ENCODE data around the gene CLGN.
A peak's percentile ranks its signal among the peaks of the same experiment; 100 is the strongest.
"Not testable (repeated sequence)": the region's sequence is repeated elsewhere in the genome, so short reads cannot be mapped to it uniquely, and the experiment has no call there.

CLGN gene, protein sequence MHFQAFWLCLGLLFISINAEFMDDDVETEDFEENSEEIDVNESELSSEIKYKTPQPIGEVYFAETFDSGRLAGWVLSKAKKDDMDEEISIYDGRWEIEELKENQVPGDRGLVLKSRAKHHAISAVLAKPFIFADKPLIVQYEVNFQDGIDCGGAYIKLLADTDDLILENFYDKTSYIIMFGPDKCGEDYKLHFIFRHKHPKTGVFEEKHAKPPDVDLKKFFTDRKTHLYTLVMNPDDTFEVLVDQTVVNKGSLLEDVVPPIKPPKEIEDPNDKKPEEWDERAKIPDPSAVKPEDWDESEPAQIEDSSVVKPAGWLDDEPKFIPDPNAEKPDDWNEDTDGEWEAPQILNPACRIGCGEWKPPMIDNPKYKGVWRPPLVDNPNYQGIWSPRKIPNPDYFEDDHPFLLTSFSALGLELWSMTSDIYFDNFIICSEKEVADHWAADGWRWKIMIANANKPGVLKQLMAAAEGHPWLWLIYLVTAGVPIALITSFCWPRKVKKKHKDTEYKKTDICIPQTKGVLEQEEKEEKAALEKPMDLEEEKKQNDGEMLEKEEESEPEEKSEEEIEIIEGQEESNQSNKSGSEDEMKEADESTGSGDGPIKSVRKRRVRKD
- total RNA-seq, result 0.04 to 0.12 reads per million in 2 experiments

- peak; percentile 1 for DNase-seq (ENCODE audit: low read depth)
These were observed at the start of gene CLGN for GRCh38 chr4:140427106-140427918. TSS of gene CLGN (minus strand) at chr4:140427648. CDS start at chr4:140413078, 14,570 bp downstream.

- no peak for DNase-seq (ENCODE audit: low read depth)
These were observed 44.7 kb upstream of the CLGN start for GRCh38 chr4:140472156-140472555.

- DNase-seq (ENCODE audit: low read depth), result no peak
These were observed 42.6 kb upstream of the CLGN start for GRCh38 chr4:140469791-140470733.

GRCh38 chr4:140466146-140466545, 38.7 kb upstream of the CLGN start:
- no peak for DNase-seq (ENCODE audit: low read depth)

DNA sequence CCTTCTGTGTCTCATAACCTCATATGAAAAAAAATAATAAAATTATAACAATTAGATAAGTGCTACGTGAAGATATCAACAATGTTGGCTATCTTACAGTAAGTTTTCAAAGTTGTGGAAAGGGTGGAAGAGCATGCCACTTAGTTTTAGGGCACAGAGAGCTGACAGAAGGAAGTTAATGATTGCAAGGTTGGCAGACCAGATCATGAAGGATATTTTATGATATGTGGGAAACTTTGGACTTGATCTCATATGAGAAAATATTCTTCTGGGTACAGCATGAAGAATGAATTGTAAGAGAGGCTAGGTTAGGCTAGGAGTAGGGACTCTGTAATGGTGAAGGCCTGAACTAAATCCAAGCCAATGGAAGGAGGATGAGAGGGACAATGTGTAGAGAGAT, 36.2 kb upstream of the CLGN start:
- no peak for DNase-seq (ENCODE audit: low read depth)

DNA sequence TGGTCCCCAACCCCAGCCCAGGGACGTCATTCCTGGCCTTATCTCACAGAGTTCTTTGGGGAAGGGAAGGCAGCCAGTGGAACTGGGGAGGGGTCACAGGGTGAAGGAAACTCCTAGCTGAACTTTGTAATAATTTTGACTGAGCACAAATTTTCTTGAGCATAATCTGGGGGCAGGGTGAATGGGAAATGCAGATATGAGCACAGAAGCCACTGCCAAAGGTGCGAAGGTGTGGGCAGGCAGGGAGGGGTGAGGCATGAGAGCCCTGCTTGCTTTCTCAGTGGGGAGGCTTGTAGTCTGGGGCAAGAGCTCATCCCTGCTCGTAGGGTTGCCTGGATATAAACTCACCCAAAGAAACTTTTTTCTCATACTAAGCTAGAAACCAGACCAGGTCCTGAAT, 35.7 kb upstream of the CLGN start:
- DNase-seq (ENCODE audit: low read depth), result no peak

- DNase-seq (ENCODE audit: low read depth), result no peak
These were observed 22.9 kb upstream of the CLGN start for GRCh38 chr4:140450352-140450751.

GRCh38 chr4:140448830-140449229, 21.4 kb upstream of the CLGN start:
- no peak for DNase-seq (ENCODE audit: low read depth)

- DNase-seq (ENCODE audit: low read depth), result no peak
These were observed 20.7 kb upstream of the CLGN start for GRCh38 chr4:140448162-140448561.

- not testable (repeated sequence) for DNase-seq (ENCODE audit: low read depth)
These were observed 16.9 kb upstream of the CLGN start for GRCh38 chr4:140444347-140444746.

GRCh38 chr4:140439644-140440142, 12.2 kb upstream of the CLGN start:
- no peak for DNase-seq (ENCODE audit: low read depth)

- no peak for DNase-seq (ENCODE audit: low read depth)
These were observed 547 bp upstream of the CLGN start for GRCh38 chr4:140427919-140428471.

DNA sequence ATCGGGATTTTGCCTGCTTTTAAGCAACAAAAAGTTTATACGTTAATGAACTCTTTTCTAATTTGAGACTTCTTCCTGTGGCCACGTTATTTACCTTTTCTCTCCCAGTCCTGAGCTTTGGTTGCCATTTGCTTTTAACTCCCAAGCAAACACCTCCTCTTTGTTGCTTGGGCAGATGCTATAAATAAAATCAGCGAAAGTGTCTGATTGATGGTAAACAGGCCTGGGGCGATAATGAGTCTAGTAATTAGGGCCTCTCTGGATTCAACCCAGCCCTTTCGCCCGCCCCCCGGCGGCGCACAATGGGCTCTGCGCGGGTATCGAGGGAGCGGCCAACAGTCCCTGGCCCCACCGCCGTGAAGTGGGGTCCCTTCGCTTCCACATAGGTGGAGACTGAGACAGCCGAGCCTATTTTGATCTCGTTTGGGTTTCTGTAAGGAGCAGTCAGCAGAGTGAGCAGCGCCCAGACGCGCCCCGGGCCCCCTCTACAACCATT, 790 bp downstream of the CLGN start:
- no peak for DNase-seq (ENCODE audit: low read depth)

- DNase-seq (ENCODE audit: low read depth), result no peak
These were observed 4.3 kb downstream of the CLGN start for GRCh38 chr4:140423106-140423505.

GRCh38 chr4:140413130-140413969, 14.1 kb downstream of the CLGN start:
- not testable (repeated sequence) for DNase-seq (ENCODE audit: low read depth)

DNA sequence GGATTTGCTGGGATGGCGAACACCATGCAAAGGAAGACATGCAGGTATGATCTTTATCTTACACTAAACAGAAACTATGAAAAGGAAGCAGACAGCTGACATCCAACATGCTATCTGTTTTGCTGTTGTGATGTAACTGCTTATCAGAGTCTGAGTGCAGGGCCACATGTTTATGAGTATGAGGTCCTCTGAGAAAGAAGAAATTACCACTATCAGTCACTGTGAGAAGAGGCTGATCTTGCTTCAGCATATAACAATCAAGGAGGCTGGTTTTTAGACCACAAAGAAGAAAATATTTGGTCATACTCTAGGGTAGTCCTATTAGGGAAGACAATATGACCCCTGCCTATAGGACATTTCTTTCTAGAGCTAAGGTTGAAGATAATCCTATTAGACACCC, 18.5 kb downstream of the CLGN start:
- DNase-seq (ENCODE audit: low read depth), result no peak

GRCh38 chr4:140406292-140406691, 21.2 kb downstream of the CLGN start:
- DNase-seq (ENCODE audit: low read depth), result no peak

- DNase-seq (ENCODE audit: low read depth), result no peak
These were observed 27.3 kb downstream of the CLGN start for GRCh38 chr4:140400111-140400510.

GRCh38 chr4:140395668-140396067, 31.8 kb downstream of the CLGN start:
- no peak for DNase-seq (ENCODE audit: low read depth)

- no peak for DNase-seq (ENCODE audit: low read depth)
These were observed 39.4 kb downstream of the CLGN start for GRCh38 chr4:140388015-140388414.

Data from T follicular helper cell (primary cell).